Activated CD8-positive, alpha-beta memory T cell treated with anti-CD3 and anti-CD28 coated beads, Interleukin-2, amount 50 U/mL, for 1 hour (primary cell): Measurements from ENCODE around the gene FAM227B.
"Not testable (repeated sequence)": the region's sequence is repeated elsewhere in the genome, so short reads cannot be mapped to it uniquely, and the experiment has no call there.

Experiments used
- DNase-seq: peaks from one replicate; pipeline ENCODE4 v3.0.0-alpha.2; 2020; ENCODE audit errors: extremely low read depth

Gene FAM227B

DNA sequence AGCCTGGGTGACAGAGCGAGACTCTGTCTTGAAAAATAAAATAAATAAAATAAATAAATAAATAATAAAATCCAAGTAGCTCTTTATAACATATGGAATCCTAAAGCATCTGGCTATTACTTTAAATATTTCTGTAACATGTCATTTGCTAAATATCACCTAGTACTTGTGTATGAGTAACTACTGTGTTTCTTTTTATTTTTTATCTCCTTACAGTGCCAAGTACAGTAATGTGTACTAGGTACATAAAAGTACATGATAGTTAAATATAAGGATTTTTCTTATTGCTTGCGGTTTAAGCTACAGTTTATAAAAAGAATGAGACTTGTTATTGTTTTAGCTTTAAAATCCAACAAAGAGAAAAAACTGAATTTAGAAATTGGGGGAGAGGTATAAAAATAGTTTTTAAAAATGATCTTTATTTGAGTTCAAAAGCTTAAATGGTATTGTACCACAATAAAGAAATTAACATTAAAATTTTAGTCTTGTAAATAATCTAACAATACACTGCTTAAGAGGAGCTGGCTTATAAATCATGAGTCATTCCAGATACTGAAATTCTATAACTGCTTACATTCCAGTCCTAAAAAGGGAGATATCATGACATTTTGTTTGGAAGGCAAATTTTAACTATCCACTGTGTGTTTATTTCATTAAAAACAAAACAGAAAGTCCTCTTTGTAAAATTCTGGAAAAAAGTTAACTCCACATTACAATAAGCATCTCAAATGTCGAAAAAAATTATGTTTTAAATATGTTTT is 124.4 kb downstream of the FAM227B start:
- no peak for DNase-seq

DNA sequence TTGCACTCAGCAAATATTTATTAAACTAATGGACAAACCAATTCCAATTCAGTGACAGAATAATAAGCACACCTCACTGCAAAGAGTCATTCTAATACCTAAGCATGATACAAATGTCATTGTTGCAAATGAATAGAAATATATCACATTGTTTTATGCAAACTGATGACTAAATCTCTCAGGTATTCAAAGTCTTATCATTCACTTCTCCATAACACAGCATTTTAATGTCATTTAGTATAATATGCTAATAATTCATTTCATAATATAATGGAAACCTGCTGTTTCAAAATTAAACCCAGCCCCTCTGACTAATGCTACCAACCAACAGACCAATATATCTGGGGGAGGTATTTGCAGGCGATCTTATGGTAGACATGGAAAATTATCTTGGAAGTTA is 125.8 kb downstream of the FAM227B start:
- DNase-seq, result no peak

DNA sequence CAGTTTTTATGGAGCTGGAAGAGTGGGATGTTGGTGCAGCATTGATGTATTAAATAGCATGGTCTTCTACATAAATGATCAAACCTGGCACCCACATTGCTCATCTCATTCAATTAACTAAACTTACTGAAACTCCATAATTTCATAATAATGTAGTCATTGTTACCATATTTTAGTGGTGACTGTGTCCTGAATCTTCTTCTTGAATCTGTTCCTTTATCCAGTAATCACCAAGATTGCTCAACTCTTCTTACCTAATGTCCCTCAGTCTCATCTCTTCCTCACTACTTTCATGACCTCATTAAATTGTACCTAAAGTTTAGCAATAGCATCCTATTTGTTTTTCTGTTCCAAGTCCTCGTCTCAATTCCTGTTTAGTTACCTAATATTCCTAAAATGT is 127.8 kb downstream of the FAM227B start:
- no peak for DNase-seq

DNA sequence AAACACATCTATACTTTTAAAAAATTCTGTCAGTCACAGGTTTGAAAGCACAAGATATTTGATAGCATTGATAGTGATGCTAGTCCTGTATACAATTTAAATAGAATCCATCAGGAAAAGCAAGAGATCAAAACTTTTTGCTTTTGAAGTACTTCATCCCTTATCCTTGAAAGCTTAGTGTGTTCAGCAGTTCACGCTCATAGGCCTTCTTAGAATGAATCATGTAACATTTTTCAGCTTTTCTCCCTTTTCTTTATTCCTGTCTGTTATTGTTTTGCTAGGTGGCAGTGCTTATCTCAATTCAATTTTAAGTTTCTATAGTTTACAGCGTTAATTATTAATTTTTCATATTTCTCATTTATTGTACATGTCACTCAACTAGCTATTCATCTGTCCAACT is 128.5 kb downstream of the FAM227B start:
- no peak for DNase-seq

DNA sequence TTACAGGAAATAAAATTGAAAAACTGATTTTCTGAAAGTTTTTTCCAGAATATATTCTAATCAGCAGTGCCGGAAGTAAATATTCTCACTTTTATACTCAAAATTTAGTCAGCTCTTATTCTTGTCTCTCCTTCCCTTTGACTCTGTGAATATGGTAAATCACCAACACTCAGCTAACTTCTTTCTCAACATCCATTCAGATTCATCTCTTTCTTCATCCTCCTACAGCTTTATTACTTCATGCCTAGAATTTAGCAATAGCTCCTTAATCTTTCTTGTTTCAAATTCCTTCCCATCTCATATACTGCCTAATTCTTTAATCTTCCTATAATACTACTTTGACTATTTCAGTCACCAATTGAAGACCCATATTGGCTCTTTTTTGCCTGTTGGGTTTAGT is 129.7 kb downstream of the FAM227B start:
- DNase-seq, result no peak

DNA sequence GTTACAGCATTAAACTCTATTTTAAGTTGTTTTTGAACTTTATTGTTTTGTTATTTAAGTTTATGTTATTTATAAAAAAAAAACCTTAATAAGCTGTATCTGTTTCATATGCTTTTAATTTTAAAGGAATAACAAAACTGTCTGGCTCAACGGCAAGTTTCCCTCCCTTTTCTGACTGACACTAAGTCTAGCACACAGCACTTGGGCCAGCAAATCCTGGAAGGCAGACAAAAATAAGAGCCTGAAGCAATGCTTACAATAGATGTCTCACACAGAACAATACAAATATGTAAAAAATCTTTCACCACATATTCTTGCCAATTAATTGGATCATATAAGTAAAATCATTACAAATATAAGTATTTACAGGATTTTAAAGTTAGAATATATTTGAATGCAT is 135.2 kb downstream of the FAM227B start:
- not testable (repeated sequence) for DNase-seq

DNA sequence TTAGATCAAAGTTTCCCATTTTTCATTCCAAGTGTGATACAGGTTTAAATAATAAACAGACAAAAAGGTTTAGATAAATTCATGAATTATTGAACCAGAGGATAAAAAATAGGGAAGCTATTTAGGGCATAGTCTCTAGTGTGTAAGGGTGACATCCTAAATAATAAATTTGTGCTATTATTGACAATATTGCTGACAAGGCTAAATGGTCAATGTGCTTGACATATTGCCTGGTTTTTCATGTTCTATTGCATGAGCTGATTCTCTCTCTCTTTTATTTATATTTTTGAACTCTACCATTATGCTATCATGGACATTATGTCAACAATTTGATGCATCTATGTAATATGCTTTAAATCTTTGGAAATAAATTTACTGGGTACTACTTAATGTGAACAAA is 141.6 kb downstream of the FAM227B start:
- not testable (repeated sequence) for DNase-seq

DNA sequence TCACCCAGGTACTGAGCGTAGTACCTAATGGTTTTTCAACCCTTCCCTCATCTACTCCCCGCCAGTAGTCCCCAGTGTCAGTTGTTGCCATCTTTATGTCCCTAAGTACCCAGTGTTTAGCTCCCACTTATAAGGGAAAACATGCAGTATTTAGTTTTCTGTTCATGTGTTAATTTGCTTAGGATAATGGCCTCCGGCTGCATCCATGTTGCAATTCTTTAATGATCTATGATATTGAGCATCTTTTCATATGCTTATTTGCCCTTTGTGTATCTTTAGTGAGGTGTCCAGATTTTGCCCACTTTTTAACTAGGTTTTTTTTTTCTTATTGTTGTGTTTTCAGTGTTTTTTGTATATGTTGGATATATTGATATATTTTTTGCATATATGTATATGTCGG is 142.6 kb downstream of the FAM227B start:
- DNase-seq, result not testable (repeated sequence)

DNA sequence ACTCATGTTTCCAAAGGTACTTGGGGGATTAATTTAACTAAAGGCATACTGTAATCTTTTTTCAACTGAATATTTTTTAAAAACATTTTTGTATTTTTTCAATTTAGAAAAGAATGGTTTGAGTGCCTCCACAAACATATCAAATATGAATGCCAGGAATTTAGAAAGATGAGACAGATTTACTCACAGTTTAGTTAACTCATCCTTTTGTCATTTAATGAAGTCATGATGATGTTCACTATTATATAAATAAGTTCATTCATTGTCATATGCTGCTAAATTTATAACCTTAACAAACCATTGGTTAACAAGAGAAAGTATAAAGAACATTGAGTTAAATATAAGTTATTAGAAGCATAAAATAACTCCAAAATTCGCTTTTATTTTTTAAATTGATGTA is 147.6 kb downstream of the FAM227B start:
- DNase-seq, result no peak

DNA sequence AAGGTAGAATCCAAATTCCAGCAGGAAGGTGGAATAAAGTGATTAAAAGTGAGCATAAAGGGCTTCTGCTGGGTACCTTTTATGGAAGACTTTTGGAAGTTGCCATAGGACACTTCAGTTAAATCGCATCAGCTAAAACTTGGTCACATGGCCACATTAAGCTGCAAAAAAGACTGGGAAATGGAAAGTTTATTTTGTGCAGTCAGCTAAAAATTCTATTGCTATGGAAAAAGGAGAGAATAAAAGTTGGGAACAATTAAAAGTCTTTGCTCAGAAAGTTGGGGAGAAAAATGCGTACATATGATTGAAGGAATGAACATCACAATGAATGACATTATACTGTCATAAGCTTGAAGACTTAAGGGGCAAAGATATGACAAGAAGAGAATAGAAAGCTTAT is 148.3 kb downstream of the FAM227B start:
- no peak for DNase-seq

DNA sequence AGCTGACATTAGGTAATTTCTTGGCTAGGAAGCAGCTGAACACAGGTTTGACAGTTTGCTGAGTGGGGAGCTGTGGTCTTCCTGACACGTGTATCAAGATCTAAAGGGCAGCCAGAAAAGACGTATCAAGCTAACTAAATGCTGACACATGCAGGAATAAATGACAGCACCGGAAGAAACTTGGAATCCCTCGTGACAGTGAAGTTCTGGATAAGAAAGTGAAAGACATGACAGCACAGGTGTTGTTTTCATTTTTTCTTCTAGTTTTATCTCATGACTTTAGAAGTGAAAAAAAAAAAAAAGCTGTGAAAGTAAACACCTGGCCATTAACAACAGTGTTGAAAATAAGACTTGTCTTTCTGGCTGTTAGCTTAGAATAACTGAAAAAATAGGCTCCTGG is 148.9 kb downstream of the FAM227B start:
- DNase-seq, result no peak

DNA sequence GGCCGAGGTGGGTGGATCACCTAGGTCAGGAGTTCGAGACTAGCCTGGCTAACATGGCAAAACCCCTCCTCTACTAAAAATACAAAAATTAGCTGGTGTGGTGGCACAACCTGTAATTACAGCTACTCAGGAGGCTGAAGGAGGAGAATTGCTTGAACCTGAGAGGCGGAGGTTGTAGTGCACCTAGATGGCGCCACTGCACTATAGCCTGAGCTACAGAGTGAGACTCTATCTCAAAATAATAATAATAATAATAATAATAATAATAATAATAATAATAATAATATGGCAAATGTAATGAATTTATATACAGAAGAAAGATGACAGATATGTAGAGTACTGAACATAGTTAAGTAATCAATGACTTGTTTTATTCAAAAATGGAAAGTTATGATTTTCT is 149.4 kb downstream of the FAM227B start:
- not testable (repeated sequence) for DNase-seq

DNA sequence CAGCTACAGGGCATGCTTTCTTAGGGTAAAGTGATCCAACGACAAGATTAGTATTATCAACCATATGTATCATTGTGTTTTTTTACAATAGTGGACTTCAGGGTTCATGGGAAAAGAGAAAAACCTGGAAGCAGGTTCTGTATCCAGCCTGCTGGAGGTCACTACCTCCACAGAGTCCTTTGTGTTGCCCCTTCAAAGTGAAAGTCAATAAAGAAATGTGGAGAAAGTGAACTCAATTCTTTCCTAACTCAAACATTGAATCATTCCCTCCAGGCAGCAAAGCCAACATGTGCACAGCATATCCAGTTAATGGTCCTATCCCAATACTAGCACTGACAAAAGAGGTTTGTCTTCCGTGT is 152.2 kb downstream of the FAM227B start:
- DNase-seq, result no peak

DNA sequence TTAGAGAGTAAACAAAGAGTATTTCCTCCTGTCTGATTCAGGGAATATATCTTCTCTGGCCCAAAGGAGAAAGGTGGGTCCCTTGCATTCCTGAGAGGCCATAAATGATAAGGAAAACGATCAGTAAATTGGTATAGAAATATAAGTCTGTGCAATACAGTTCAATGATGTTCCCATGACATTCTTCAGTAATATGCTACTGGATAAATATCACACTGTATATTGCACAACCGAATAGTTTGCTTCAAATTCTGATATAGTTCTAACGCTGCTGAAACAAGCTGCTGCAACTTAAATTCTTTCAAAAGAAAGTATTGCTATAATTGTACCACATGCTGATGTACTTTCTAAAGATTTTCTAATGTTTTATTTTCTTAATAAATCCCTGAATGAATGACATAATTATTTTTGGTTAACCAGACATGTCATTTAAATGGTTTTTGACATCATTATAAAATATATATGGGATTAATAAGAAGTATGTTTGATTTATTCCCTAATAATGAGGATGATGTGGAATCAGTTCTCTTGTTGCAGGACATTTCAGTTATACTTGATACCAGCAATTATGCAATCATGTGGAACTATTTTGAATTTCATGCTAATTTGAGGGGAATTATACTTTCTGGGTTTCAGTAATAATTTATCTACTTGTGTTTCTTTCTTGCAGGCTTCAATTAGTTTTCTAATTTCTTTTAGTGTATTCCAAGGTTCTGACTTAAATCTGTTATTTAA is 152.7 kb downstream of the FAM227B start:
- no peak for DNase-seq

DNA sequence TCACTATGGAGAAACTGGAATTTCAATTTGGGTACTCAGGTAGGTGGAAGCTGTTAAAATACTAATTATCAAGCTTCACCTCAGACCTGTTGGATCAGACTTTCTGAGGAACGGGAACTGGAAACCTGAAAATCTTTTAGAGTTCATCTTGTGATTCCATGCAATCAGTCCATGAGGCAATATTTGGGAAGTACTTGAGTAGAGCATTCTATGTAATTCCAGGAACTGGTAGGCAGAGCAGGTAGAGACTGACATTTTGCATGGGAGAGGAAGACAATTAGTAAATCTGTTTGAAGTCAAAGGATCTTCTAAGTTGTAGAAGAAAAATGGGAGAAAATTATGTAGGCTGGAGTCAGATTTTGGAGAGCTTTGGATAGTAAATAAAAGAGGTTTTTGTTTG is 154.5 kb downstream of the FAM227B start:
- DNase-seq, result no peak

DNA sequence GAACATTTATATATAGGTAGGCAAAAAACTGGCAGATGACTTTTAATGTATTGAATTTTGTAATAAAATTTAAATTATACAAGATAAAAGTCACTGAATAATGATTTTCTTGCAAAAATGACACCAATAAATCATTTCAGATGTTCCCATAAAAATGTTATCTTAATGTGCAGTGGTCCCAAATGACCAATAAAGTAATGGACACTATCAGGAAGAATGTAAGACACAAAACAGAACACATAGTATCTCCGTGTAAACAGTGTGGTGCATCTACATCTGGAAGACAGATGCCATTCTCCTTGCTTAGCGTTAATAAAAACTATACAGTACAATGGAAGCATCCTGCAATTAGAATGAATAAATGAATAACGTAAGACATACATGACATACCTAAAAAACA is 156.1 kb downstream of the FAM227B start:
- DNase-seq, result no peak

DNA sequence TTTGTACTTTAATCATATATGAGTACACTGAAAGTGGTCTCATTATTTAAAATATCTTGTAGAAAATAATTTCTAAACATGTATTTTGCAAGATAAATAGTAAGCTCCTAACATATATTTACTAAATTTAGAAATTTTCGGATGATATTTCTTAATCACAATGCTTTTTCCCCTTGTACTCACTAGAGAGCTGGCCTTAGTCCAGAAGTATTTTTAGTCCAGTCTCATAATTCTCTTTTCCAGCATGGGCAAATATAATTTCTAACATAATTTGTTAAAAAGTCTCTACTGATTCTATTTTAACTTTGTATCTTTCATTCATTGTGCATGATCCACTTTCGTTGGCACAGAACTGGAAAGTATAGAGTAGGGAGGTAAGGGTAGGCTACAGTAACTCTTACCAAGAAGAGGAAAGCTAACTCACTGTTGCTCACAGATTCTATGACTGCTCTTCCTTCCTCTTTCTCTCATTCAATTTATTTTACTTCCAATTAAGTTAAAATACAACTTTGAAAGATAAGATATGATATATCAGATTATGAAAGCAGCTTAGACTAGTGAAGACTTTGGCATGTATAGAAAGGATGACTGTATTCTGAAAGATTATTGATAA is 158.3 kb downstream of the FAM227B start:
- no peak for DNase-seq

DNA sequence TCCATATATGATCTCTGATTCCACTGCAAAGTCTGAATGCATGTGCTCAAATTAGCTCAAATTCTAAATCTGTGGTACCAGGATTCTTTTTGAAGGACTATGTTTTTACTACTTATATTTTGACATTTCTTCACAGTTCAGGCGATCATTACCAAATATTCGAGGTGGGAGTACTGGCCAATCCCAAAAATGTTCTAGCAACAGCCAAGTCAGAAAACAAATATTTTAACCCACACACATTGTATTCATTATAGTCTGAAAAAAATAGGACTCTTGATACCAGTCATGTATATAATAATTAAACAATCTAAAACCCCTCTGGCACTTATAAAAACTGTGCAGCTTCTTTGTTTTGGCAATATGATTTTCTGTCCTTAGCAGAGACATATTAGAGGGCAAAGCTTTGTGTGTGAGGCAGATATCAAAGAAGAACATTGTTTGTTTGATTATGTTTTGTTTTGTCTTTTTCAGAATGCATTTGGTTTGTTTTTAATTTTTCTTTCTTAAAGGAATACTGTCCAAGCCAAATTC is 160.1 kb downstream of the FAM227B start:
- no peak for DNase-seq

DNA sequence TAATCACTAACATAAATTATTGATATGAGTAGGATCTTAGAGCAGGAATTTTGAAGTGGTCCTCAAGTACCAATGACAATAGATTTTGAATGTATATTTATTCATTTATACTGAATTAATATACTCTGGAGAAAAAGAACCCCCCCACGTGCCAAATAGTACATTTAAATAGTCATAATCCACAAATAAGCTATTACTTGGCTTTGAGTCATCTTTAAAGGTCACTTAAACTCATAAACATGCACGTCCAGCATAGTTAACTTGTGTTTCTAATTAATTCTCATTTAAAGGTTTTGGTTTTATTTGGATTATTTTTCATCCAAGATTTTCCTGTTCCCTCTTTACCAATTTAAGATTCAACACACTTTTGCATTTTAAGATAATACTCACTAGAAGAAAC is 162.5 kb downstream of the FAM227B start:
- no peak for DNase-seq

DNA sequence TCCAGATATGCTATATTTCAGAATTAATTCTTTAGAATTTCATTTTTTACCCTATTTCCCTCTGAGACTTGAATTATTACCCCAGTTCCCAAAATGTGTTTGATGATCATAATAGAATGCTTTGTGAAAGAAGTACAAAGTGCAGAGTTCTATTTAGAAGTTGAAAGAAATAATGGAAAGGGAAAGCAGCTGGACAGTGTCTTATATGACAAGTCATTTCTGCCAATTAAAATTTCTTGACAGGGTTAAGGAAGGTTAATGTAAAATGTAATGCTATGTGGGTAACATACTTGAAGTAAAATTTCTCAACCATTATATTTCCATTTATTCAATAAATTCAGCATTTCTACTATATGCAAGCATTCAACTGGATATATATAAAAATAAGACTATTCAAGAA is 164.5 kb downstream of the FAM227B start:
- no peak for DNase-seq

DNA sequence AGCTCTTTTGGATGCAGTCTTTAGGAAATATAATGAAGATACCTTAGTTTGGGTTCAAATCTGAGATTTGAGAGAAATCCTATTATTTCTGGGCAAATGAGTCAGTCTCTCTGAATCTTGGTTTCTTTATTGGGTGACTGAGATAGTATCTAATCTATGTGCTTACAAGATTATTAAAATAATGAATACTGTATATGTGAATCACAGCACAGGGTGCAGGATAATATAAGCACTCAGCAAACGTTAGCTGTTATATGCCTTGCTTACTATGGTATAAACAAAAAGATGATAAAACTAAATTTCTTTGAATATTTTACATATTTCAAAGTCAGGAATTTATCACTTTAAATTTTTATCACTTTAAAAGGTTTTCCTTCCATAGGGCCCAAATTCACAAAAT is 168.0 kb downstream of the FAM227B start:
- DNase-seq, result no peak

DNA sequence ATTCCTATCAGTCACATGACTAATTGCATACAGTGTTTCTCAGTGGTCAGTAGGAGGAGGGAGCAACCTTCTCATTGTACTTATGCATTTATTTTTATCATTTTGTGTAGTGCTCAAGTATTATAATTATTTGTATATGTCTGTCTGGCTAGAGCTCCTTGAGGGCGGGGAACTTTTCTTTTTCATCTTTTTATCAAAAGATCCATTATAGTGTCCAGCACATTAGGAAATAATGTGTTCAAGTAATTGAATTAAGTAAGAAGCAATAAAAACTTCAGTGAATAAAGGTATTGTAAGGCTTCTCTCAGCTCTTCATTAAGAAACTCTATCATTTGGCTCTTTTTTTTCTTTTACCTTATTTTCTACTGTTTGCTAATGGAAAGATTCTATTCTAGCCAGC is 178.8 kb downstream of the FAM227B start:
- DNase-seq, result no peak

DNA sequence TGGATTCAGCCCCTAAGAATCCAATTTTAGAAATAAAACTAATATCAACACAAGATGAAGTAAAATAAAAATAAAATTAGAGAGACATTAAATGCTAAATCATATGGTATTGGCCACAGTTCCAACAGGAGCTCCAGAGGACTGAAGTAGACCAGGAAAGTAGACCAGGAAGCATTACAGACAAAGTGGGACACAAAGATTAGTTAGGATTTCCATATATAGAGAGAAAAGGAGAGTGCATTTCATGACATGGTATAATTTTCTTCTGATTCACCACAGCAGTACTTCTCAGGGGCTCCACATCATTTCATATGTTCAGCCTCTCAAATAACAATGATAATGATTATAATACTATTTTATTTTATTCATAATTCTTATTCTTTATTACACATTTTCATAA is 179.3 kb downstream of the FAM227B start:
- DNase-seq, result no peak
